Stimulated activated CD8-positive, alpha-beta memory T cell treated with anti-CD3 and anti-CD28 coated beads, Interleukin-7, amount 100 ng/mL, for 1 hour (primary cell): ENCODE data around the gene HKDC1.
A peak's percentile ranks its signal among the peaks of the same experiment; 100 is the strongest.
"Not testable (repeated sequence)": the region's sequence is repeated elsewhere in the genome, so short reads cannot be mapped to it uniquely, and the experiment has no call there.

Experiments used
- DNase-seq, 2 donors: peaks; one replicate each; pipeline ENCODE4 v3.0.0-alpha.2; 2020; ENCODE audit warnings: low read depth in 2 of 2

HKDC1 gene

GRCh38 chr10:69220041-69220451 is at the start of gene HKDC1:
HKDC1 (plus strand) TSS chr10:69220332; CDS start chr10:69220436, 104 bp downstream.
- no peak for DNase-seq

- DNase-seq, result no peak
These were observed 47.7 kb upstream of the HKDC1 start for GRCh38 chr10:69172241-69172982.

- not testable (repeated sequence) for DNase-seq
These were observed 44.8 kb upstream of the HKDC1 start for GRCh38 chr10:69175326-69175725.

- no peak for DNase-seq
These were observed 43.3 kb upstream of the HKDC1 start for GRCh38 chr10:69176823-69177222.

GRCh38 chr10:69179089-69179742 is 40.9 kb upstream of the HKDC1 start:
- peak; percentile 12 to 13 for DNase-seq

- DNase-seq, result peak; percentile 71 to 73
These were observed 40.2 kb upstream of the HKDC1 start, which contains the start of gene SUPV3L1 for GRCh38 chr10:69179743-69180524. SUPV3L1 (plus strand) TSS chr10:69180234; CDS start chr10:69180292, 58 bp downstream.

GRCh38 chr10:69180525-69181204 is 39.5 kb upstream of the HKDC1 start:
- peak; percentile 9 to 10 for DNase-seq

- no peak for DNase-seq
These were observed 38.7 kb upstream of the HKDC1 start for GRCh38 chr10:69181433-69181832.

GRCh38 chr10:69182005-69182404 is 38.1 kb upstream of the HKDC1 start:
- DNase-seq, result no peak

- DNase-seq, result no peak
These were observed 33.6 kb upstream of the HKDC1 start for GRCh38 chr10:69186524-69186923.

GRCh38 chr10:69201045-69201444 is 19.1 kb upstream of the HKDC1 start:
- DNase-seq, result no peak

GRCh38 chr10:69202332-69202731 is 17.8 kb upstream of the HKDC1 start:
- DNase-seq, result no peak

- DNase-seq, result no peak
These were observed 11.4 kb upstream of the HKDC1 start for GRCh38 chr10:69208761-69209160.

GRCh38 chr10:69209787-69210484 is 10.2 kb upstream of the HKDC1 start:
- DNase-seq, result no peak

- no peak for DNase-seq
These were observed 9.0 kb upstream of the HKDC1 start for GRCh38 chr10:69211104-69211503.

- DNase-seq, result no peak
These were observed 8.6 kb upstream of the HKDC1 start for GRCh38 chr10:69211524-69211923.

GRCh38 chr10:69213591-69214311 is 6.4 kb upstream of the HKDC1 start:
- DNase-seq, result no peak

- no peak for DNase-seq
These were observed 5.4 kb upstream of the HKDC1 start for GRCh38 chr10:69214666-69215131.

- no peak for DNase-seq
These were observed 4.5 kb upstream of the HKDC1 start for GRCh38 chr10:69215405-69216171.
